SK-N-SH treated with all-trans-retinoic acid at 6 μM for 48 hours (cell line): ENCODE data around the gene GPRIN3.

Source experiments
- ARNTL ChIP-seq: fragments of 450-650 bp; formaldehyde crosslinking; IDR thresholded peaks from 2 replicates; pipeline ENCODE4 v1.5.0; 2020; ENCODE audit warnings: low read depth, mild to moderate bottlenecking, moderate library complexity, borderline replicate concordance
- CSDC2 ChIP-seq: fragments of 250-450 bp; sonication (Bioruptor Pico); IDR thresholded peaks from 2 replicates; pipeline ENCODE4 v1.5.0; 2020; ENCODE audit warnings: mild to moderate bottlenecking, moderate library complexity
- OSR1 ChIP-seq: fragments of 250-450 bp; sonication (Bioruptor Pico); IDR thresholded peaks from 2 replicates; pipeline ENCODE4 v1.8.0; 2022; ENCODE audit warnings: moderate library complexity, mild to moderate bottlenecking, inconsistent platforms
- PPARA ChIP-seq: fragments of 250-450 bp; sonication (Bioruptor Pico); IDR thresholded peaks from 2 replicates; pipeline ENCODE4 v1.5.0; 2020; ENCODE audit warnings: mild to moderate bottlenecking, borderline replicate concordance
- SNAI2 ChIP-seq: fragments of 250-450 bp; sonication (Bioruptor Pico); IDR thresholded peaks from 2 replicates; pipeline ENCODE4 v1.5.0; 2020; ENCODE audit warnings: mild to moderate bottlenecking, moderate library complexity
- TCF4 ChIP-seq: fragments of 250-450 bp; sonication (Bioruptor Pico); IDR thresholded peaks from 2 replicates; pipeline ENCODE4 v1.8.0; 2021; ENCODE audit warnings: mild to moderate bottlenecking, moderate library complexity, borderline replicate concordance
- TOX ChIP-seq: fragments of 250-450 bp; sonication (Bioruptor Pico); IDR thresholded peaks from 2 replicates; pipeline ENCODE4 v1.8.0; 2021; ENCODE audit warnings: mild to moderate bottlenecking, moderate library complexity, borderline replicate concordance
- ZFP3 ChIP-seq: fragments of 250-450 bp; sonication (Bioruptor Pico); IDR thresholded peaks from 2 replicates; pipeline ENCODE4 v1.5.0; 2020; ENCODE audit warnings: mild to moderate bottlenecking, moderate library complexity
- ZNF565 ChIP-seq: fragments of 450-650 bp; formaldehyde crosslinking; conservative IDR thresholded peaks from 2 replicates; pipeline ENCODE4 v1.5.0; 2020; ENCODE audit warnings: low read depth, mild to moderate bottlenecking, moderate library complexity
- ZNF70 ChIP-seq: fragments of 450-650 bp; formaldehyde crosslinking; IDR thresholded peaks from 2 replicates; pipeline ENCODE4 v1.5.0; 2020; ENCODE audit warnings: mild to moderate bottlenecking, moderate library complexity
- ZNF8 ChIP-seq: fragments of 450-650 bp; formaldehyde crosslinking; IDR thresholded peaks from 2 replicates; pipeline ENCODE4 v1.5.0; 2020; ENCODE audit warnings: mild to moderate bottlenecking, moderate library complexity
- TF ChIP-seq, protein P1 (sequence below): fragments of 250-450 bp; sonication (Bioruptor Pico); IDR thresholded peaks from 2 replicates; pipeline ENCODE4 v1.8.0; 2020; ENCODE audit warnings: mild to moderate bottlenecking, moderate library complexity, borderline replicate concordance
- TF ChIP-seq, protein P2 (sequence below): fragments of 250-450 bp; sonication (Bioruptor Pico); IDR thresholded peaks from 2 replicates; pipeline ENCODE4 v1.5.1; 2021; ENCODE audit warnings: mild to moderate bottlenecking, moderate library complexity

DNA sequence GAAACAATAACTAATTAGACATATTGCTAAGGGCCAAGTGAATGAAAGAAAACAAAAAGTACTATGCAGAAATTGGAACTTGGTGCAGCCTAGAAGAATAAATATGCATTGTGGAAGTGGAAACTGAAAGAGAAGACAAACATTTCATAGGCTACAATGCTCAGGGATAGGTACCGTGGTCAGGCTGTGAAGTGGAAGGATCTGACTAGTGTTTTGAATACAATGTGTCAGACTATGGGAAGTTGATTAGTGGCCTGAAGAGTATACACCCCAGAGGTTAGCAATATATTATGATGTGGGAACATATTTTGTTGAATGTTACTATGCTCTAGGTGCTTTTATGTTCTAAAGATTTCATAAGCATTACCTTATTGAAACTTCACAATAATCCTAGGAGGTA, 36.8 kb downstream of the GPRIN3 start:
- TF ChIP-seq, protein P1, sequence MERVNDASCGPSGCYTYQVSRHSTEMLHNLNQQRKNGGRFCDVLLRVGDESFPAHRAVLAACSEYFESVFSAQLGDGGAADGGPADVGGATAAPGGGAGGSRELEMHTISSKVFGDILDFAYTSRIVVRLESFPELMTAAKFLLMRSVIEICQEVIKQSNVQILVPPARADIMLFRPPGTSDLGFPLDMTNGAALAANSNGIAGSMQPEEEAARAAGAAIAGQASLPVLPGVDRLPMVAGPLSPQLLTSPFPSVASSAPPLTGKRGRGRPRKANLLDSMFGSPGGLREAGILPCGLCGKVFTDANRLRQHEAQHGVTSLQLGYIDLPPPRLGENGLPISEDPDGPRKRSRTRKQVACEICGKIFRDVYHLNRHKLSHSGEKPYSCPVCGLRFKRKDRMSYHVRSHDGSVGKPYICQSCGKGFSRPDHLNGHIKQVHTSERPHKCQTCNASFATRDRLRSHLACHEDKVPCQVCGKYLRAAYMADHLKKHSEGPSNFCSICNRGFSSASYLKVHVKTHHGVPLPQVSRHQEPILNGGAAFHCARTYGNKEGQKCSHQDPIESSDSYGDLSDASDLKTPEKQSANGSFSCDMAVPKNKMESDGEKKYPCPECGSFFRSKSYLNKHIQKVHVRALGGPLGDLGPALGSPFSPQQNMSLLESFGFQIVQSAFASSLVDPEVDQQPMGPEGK (CRISPR knock-in tag), result no peak
- TF ChIP-seq ARNTL (CRISPR knock-in tag) (no peak), ZFP3 (no peak), OSR1 (CRISPR knock-in tag) (no peak), ZNF8 (CRISPR knock-in tag) (no peak), SNAI2 (no peak), ZNF565 (CRISPR knock-in tag) (no peak), TOX (CRISPR knock-in tag) (no peak), ZNF70 (no peak), TCF4 (no peak), CSDC2 (CRISPR knock-in tag) (no peak), PPARA (CRISPR knock-in tag) (no peak)
- TF ChIP-seq, protein P2, sequence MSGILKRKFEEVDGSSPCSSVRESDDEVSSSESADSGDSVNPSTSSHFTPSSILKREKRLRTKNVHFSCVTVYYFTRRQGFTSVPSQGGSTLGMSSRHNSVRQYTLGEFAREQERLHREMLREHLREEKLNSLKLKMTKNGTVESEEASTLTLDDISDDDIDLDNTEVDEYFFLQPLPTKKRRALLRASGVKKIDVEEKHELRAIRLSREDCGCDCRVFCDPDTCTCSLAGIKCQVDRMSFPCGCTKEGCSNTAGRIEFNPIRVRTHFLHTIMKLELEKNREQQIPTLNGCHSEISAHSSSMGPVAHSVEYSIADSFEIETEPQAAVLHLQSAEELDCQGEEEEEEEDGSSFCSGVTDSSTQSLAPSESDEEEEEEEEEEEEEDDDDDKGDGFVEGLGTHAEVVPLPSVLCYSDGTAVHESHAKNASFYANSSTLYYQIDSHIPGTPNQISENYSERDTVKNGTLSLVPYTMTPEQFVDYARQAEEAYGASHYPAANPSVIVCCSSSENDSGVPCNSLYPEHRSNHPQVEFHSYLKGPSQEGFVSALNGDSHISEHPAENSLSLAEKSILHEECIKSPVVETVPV (CRISPR knock-in tag), result no peak
